Mucosa of descending colon (tissue), 3 donors: ENCODE data around the gene DNAH9. TPM values are rescaled to one million over a fixed set of nuclear protein-coding genes. Genes with fewer than 3 reads are reported as not detected.

Experiments
- ATAC-seq: fragments of 200-7000 bp; cut with Tn5 transposase; one replicate; pipeline ENCODE4 v1.9.1; 2020; ENCODE audit warnings: mild to moderate bottlenecking, moderate library complexity
- DNase-seq, 3 donors: peaks; one replicate each; pipeline ENCODE4 v3.0.0-alpha.2; 2020
- H3K36me3 ChIP-seq: fragments of 200-600 bp; one replicate; pipeline ENCODE4 v1.8.0; 2021; ENCODE audit warnings: low read depth, mild to moderate bottlenecking
- H3K4me1 ChIP-seq: fragments of 200-600 bp; one replicate; pipeline ENCODE4 v1.8.0; 2021; ENCODE audit warnings: low read depth, mild to moderate bottlenecking
- H3K4me3 ChIP-seq: fragments of 200-600 bp; one replicate; pipeline ENCODE4 v1.8.0; 2021; ENCODE audit warnings: mild to moderate bottlenecking
- H3K9me3 ChIP-seq: fragments of 200-600 bp; one replicate; pipeline ENCODE4 v1.8.0; 2021; ENCODE audit warnings: mild to moderate bottlenecking
- CTCF ChIP-seq: fragments of 200-600 bp; IDR thresholded peaks from one replicate; pipeline ENCODE4 v1.8.0; 2022; ENCODE audit warnings: antibody characterized with exemption, mild to moderate bottlenecking
- intact Hi-C, 2 donors: fragments of 100-400 bp; cut with DNase I in 1 of 2; cut with micrococcal nuclease in 1 of 2; formaldehyde crosslinking; loops; one replicate each; pipeline versions ENCODE4 v1.11.0 to v1.11.1; 2022; cut with DNase I, micrococcal nuclease
- total RNA-seq, 3 donors: library from RNA; stranded (reverse); fragmentation: NEBNext Ultra II Directional in 2 of 3; extraction: Animal tissue kit (Norgen Biotek cat#: 25700) in 2 of 3; gene quantifications; one replicate each; pipeline versions ENCODE4 v1.2.1 to v1.2.4, GENCODE V29; 2021 to 2023
- donor health status: DM: no; HTN: no; CAD: no; lungs with moderate emphysema.
- donor health status: DM: no; HTN: no; CAD: no.
- donor health status: DM: no; HTN: yes; CAD: no.

DNAH9 gene
- total RNA-seq, 3 donors from 2014 or later: 0.41 to 1.5 (median 0.79) TPM

GRCh38 chr17:11671126-11671525, 72.9 kb downstream of the DNAH9 start:
- intact Hi-C loops: no loop called here
- TF ChIP-seq CTCF: no peak
- no peaks in the 10 kb centered on the region for H3K36me3 ChIP-seq
- DNase-seq (no peak), ATAC-seq (no peak)
- no peaks in the 10 kb centered on the region for H3K4me1 ChIP-seq
- no peak overlapping the region for H3K4me3 ChIP-seq
- H3K9me3 ChIP-seq: no peaks in the 10 kb centered on the region

GRCh38 chr17:11682646-11683045, 84.4 kb downstream of the DNAH9 start:
- DNase-seq: no peak

GRCh38 chr17:11690681-11691080, 92.4 kb downstream of the DNAH9 start:
- no peak overlapping the region for H3K4me3 ChIP-seq
- H3K9me3 ChIP-seq: no peaks in the 10 kb centered on the region
- H3K36me3 ChIP-seq: no peaks in the 10 kb centered on the region
- TF ChIP-seq CTCF: no peak
- intact Hi-C loops: no loop called here
- DNase-seq (no peak), ATAC-seq (no peak)
- H3K4me1 ChIP-seq: no peaks in the 10 kb centered on the region

More at GRCh38 chr17:11682646-11683045, 84.4 kb downstream of the DNAH9 start:
- TF ChIP-seq CTCF: no peak
- ATAC-seq: no peak
- Histone ChIP-seq H3K4me1 (no peaks in the 10 kb centered on the region), H3K4me3 (no peak overlapping the region), H3K9me3 (no peaks in the 10 kb centered on the region), H3K36me3 (no peaks in the 10 kb centered on the region)
- intact Hi-C loops: no loop called here

- H3K9me3 ChIP-seq: no peaks in the 10 kb centered on the region
- H3K36me3 ChIP-seq: no peaks in the 10 kb centered on the region
- no peaks in the 10 kb centered on the region for H3K4me1 ChIP-seq
- no peak for DNase-seq
- intact Hi-C loops: no loop called here
- no peak for ATAC-seq
- H3K4me3 ChIP-seq: no peak overlapping the region
- TF ChIP-seq CTCF: no peak
Observed at GRCh38 chr17:11692688-11693087, 94.4 kb downstream of the DNAH9 start.

- intact Hi-C loops: no loop called here
- H3K9me3 ChIP-seq: no peaks in the 10 kb centered on the region
- no peak for ATAC-seq
Observed at GRCh38 chr17:11693284-11693683, 95.0 kb downstream of the DNAH9 start.

More at GRCh38 chr17:11693284-11693683, 95.0 kb downstream of the DNAH9 start:
- no peak overlapping the region for H3K4me3 ChIP-seq
- no peak for DNase-seq
- H3K36me3 ChIP-seq: no peaks in the 10 kb centered on the region
- no peaks in the 10 kb centered on the region for H3K4me1 ChIP-seq
- TF ChIP-seq CTCF: no peak
